NCI-H146 treated with DMSO at 0.1 percent for 48 hours (cell line): ENCODE measurements around the gene PPFIBP2.

Experiments
- DNase-seq: peaks from one replicate; lab custom pipeline; 2025; ENCODE audit not compliant: unreplicated experiment; lab: John Stamatoyannopoulos, UW

PPFIBP2 gene

DNA sequence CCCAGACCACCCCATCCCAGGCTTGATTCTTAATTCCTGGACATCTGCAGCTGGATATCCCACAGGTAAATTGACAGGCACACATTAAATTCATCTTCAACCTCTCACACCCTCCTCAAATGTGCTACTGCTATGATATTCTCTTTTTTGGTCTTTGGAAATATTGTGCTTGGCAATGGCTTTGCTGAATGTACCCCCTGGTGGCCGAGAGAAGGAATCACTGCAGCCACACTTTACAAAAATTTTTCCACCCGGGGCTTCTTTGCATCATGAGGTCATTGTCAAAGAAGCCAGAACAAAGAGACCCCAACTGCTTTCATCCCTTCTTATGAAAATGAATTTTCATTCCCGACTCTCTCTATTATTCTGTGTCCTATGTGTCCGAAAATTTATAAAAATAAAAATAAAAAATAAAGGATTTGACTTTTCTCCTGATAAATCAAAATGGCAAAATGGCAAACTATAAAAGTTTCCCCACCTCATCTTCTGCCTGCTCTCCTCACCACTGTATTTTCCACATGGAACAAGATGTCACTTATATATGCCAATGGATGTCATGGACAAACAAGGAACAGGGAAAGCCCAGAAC lies 174.5 kb downstream of the PPFIBP2 start:
- no peak for DNase-seq

DNA sequence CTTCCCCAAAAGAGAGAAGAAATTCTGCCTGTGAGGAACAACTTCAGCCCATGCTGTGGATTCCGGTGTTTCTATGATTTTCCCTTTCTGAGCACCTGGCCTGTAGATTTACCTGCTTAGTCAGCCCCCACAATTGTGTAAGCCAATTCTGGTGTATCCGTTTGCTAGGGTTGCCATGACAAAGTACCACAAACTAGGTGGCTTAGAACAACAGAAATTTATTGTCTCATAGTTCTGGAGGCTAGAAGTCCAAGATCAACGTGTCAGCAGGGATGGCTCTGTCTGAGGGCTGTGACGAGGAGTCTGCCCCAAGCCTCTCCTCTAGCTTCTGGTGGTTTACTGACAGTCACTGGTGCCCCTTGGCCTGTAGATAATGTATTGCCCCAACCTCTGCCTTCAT lies 175.4 kb downstream of the PPFIBP2 start:
- DNase-seq: no peak

DNA sequence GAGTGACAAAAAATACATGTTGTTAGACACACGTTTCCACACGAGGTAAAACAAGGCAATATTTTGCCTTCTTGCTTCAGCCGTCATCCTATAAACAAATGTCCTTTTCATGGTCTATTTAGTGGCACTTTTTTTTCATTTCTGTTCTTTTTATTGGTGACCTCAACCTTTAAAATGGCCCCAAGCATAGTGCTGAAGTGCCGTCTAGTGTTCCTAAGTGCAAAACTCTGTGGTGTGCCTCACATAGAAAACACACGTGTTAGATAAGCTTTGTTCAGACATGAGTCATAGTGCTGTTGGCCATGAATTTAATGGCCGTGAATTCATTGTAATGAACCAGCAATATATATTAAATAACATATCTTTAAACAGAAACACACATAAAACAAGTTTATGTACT lies 176.8 kb downstream of the PPFIBP2 start:
- no peak for DNase-seq

DNA sequence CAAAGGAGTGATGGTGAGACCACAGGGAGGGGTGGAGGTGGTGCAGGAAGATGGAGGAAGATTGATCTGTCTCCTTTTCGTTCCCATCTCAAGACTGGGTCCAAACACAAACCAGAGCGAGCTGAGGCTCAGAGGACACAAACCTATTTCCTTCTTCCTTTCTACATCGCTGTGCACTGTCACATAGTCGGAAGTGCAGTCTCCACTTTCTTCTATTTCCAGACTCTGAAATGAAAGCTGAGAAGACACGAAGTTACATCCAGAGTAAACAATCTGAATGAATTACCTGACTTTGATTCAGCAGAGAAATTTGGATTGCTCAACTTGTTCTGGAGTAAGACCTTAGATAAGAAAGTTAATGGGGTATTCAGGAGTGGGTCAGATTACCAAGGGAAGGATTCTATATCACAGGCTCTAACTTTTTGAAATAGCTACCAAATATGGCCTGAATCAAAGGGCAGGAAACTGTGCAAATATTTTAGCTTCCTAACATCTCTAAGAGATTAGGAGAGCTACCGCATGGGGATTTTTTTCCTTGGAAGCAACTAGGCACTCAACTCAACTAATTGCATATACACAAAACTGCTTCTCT lies 178.1 kb downstream of the PPFIBP2 start:
- DNase-seq: no peak

DNA sequence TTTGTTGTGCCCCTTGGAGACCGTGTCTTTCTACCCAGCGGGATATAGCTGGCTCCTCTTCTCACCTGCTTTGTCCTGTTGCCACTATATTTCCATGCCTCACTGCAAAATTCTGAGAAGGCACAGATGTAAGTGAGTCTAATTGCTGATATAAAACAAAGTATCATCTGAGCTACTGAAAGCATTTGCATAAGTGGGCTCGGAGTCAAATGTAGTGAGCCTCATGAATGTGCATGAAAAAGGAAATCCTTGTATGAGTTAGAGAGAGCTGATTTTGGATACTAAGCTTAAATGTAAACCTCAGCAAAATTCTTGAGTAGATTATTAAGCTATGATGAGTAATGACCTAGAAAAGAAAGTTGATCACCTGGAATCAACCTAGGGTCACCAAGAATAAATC lies 178.6 kb downstream of the PPFIBP2 start:
- DNase-seq: no peak

DNA sequence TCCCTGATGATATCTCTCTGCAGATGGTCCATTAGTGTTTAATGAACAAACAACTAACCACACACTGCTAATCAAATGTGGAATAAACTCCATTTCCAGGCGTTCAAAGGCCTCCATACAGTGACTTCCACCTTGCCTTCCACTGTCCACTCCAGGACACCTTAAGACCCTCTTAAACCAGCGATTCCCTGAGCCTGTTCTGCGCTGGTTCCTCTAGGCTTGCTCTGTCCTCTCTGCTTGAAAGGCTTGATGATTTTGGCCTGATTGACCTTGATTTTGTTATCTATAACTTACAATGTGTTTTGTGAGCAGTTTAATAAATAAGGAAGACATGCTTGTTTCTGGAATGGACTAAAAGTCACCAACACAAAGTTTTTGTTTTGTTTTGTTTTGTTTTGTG lies 180.4 kb downstream of the PPFIBP2 start:
- no peak for DNase-seq

DNA sequence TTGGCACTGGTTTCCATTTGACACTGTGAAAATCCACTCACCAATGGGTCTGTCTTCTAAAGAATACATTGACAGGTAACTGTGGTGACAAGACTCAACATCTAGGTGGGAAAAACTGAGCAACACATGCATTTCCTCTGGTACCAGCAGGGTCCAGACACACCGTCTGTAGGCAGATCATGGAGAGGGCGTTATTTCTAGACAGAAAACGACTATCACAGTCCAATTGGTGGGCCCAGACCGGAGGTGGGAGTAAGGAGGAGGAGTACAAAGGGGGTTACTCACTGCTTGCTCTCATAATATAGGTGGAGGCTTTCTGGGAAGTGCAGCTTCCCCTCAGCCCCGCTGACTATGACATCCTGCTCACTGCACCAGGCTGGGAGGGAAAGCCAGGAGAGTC lies 182.6 kb downstream of the PPFIBP2 start:
- no peak for DNase-seq
